ENCODE measurements around the gene ALKBH5.

DNA sequence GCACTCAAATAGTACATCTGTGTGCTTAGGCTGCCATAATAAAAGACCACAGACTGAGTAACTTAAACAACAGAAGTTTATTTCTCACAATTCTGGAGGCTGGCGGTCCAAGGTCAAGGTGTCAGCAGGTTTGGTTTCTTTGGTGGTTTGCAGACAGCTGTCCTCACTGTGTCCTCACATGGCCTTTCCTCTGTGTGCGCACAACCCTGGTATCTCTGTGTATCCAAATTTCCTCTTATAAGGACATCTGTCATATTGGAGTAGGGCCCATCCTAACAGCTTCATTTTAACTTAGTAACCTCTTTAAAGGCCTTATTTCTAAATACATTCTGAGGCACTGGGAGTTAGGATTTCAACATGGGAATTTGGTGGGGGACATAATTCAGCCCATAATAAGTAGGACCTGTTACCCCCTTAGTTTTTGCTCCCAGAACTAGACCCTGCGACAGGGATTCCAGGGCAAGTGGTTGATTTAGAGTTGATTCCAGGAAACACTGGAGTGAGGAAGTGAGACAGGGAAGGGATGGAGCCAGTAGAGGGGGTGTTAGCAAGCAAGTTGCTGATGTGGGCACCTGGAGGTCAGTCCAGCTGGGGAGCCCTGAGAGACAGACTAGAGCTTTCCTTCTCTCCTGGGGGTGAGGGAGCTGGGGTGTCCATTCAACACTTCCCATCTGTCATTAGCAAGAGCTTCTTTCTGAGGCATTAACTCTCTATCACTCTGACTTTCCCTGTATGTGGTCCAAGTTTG is 10.9 kb upstream of the ALKBH5 start:
- TF ChIP-seq POLR2AphosphoS5 (IDR thresholded peaks at IDR 0.05) (no peak), EP300 (IDR thresholded peaks at IDR 0.05) (no peak)
